ENCODE results near the gene NCOA6.

The NCOA6 gene

DNA sequence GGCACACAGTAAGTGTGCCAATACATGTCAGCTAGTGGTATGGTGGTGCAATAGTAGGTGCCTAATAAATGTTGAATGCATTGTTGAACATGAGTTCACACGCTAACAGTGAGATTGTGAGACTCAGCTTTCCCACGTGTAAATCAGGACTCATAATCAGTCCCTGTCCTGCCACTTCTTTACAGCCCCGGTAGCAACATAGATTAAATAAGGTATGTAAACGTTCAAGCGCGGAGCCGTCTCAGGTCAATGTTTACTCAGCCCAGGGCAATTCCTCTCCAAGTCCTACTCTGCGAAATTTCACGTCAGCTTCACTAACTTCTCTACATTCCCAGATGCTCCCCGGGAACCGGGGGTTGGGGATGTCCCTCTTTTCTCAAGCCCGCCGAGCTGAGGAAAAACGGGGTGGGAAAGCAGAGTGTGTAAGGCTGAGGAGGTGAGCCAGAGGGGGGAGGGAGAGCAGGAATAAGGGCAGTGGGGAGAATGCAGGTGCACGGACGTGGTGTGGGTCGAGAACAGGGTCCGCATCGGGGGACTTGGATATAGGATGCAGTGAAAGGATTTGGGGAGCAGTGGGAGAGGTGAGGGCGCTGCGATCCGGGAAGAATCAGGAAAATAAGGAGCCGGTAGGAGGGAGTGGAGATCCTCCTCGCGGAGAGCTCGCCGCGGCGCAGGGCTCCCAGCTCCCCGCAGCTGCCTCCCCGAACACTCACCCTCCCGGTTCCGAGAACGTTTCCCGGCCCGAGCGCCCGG is 121.9 kb downstream of the NCOA6 start:
- no peak for DNase-seq

- DNase-seq: no peak
These were observed 122.4 kb downstream of the NCOA6 start for GRCh38 chr20:34703061-34703423.

GRCh38 chr20:34701405-34702085 is 123.9 kb downstream of the NCOA6 start:
- DNase-seq: no peak

DNA sequence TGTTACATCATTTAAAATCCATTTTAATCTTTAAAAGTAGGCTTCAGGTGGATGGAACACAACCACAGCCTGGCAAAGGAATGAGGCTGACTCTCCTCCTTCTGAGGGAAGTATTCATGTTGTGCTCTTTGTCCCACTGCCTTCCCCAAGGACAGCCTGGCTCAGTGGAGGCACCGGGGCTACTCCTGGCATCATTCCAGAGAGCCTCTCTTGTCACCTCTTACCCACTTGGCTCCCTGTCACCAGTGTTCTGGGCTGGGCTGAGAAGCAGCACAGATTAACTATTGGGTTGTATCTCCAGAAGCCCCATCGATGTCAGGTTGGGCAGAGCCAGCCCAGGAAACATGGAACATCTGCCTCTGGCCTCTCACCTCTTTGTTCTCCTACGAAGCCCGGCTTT is 132.0 kb downstream of the NCOA6 start:
- no peak for DNase-seq

DNA sequence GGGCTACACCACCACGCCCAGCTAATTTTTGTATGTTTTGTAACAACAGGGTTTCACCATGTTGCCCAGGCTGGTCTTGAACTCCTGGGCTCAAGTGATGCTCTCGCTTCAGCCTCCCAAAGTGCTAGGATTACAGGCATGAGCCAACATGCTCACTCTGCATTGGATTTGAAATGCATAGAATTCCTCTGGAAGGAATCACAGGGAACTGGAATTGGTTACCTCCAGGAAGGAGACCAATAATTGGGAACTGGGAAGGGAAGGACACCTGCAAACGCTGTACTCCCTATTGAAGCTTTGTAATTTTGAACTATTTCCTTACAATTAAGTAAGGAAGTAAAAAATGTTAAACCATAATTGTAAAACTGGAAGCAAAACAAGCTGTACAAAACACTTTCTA is 133.6 kb downstream of the NCOA6 start:
- DNase-seq: no peak

GRCh38 chr20:34689486-34689885 is 136.0 kb downstream of the NCOA6 start:
- DNase-seq: peak; percentile 50 to 63

DNA sequence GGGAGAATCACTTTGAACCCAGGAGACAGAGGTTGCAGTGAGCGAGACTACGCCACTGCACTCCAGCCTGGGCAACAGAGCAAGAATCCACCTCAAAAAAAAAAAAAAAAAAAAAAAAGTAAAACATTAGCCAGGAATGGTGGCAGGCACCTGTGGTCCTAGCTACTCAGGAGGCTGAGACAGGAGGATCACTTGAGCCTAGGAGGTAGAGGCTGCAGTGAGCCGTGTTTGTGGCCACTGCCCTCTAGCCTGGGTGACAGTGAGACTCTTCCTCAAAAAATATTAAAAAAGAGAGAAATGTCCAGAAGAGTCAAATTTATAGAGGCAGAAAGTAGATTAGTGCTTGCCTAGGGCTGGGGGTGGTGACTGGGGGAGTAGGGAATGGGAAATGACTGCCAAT is 141.8 kb downstream of the NCOA6 start:
- DNase-seq: no peak

DNA sequence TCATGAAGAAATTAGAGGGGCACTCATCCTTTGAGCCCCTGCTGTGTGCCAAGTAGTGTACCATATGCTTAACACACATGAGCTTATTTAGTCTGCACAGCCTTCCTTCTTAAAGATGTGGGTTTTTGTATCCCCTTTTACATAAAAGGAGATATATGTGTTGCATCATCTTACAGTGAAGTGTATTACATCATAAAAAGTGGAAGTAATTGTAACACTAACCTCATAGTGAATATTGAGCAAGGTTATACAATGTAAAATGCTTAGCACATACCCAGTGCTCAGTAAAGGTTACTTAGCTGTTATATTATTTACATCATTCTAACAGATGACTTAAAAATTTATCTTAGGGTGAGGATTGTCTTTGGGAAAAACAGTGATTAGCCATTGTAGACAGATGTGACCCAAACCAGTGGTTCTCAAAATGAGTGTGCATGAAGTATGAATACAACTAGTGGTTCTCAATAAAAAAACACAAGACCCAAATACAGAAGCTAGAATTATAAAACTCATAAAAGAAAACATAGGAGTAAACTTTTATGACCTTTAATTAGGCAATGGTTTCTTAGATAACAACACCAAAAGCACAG is 144.8 kb downstream of the NCOA6 start:
- peak; percentile 49 to 97 for DNase-seq

DNA sequence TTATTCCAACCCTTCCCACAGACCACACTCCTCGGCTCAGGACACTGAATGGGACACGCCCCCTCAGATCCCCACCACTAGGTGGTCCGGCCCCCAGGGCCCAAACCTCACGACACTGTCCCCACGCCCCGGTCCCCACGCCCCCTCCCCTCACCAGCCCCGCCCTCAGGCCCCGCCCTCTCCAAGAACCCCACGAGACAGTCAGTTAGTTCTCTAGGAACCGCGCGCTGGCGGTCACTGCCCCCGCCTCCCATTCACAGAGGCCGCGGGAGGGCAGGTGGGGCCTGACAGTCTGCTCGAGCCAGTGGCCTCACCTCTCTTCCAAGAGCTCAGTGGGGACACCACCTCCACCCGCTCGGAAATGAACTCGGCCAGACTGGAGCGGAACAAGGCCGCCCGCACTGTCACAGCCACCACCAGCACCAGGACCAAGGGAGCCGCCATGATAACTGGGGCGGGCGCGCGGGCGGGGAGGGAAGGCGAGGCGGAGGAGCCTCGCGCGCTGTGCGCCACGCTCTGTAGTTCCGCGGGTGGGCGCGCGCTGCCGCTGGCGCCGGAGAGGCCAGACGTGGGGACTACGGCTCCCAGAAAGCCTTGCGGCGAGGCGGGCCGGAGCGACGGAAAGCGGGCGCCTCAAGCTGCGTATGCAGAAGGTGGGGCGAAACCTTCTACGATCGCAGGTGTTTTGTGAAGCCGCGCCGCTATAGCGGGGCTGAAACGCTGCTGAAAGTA is 148.6 kb downstream of the NCOA6 start, which contains the start of gene PIGU:
PIGU (minus strand) TSS at position 451 of the 732 bp plus-strand sequence; CDS start at position 444, 7 bp downstream.
- DNase-seq: peak; percentile 96 to 98

- peak in 1 of 2 donors; percentile 8 for DNase-seq
These were observed 149.3 kb downstream of the NCOA6 start for GRCh38 chr20:34675993-34676641.

- no peak for DNase-seq
These were observed 149.9 kb downstream of the NCOA6 start for GRCh38 chr20:34675561-34675960.

- no peak for DNase-seq
These were observed 152.0 kb downstream of the NCOA6 start for GRCh38 chr20:34673412-34673811.

DNA sequence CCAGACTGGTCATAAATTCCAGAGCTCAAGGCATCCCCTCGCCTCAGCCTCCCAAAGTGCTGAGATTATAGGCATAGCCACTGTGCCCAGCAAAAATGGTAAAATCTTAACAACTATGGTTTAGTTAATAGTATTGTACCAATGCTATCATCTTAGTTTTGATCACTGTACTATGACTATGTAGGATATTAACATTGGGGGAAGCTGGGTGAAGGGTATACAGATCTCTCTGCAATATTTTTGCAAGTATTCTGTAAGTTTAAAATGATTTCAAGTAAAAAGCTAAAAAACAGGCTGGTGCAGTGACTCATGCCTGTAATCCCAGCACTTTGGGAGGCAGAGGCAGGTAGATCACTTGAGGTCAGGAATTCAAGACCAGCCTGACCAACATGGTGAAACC is 156.4 kb downstream of the NCOA6 start:
- DNase-seq: no peak
